DND-41 (cell line): ENCODE data around the gene LHFPL2.
"Not testable (repeated sequence)": the region's sequence is repeated elsewhere in the genome, so short reads cannot be mapped to it uniquely, and the experiment has no call there.

Experiments
- ATAC-seq: fragments of 200-7000 bp; cut with Tn5 transposase; 3 replicates; pipeline ENCODE4 v1.9.1; 2021; ENCODE audit warnings: low read depth; ENCODE audit not compliant: insufficient read depth
- DNase-seq: peaks from one replicate; pipeline ENCODE4 v3.0.0-alpha.2; 2020
- H2AFZ ChIP-seq: 2 replicates; pipeline ENCODE4 v1.6.0; 2012; ENCODE audit warnings: low read depth, low read length
- H3K27ac ChIP-seq: 2 replicates; pipeline ENCODE4 v1.5.1; 2012; ENCODE audit warnings: low read length, inconsistent platforms
- H3K27me3 ChIP-seq: fragments of 200-600 bp; sonication (generic); 2 replicates; pipeline ENCODE4 v1.6.0; 2012; ENCODE audit warnings: low read length, mild to moderate bottlenecking, inconsistent platforms; ENCODE audit not compliant: insufficient read depth, poor library complexity
- H3K36me3 ChIP-seq: 2 replicates; pipeline ENCODE4 v1.5.1; 2012; ENCODE audit warnings: low read length, inconsistent platforms; ENCODE audit not compliant: insufficient read depth
- H3K4me1 ChIP-seq: 2 replicates; pipeline ENCODE4 v1.5.1; 2012; ENCODE audit warnings: mild to moderate bottlenecking, low read length; ENCODE audit not compliant: insufficient read depth
- H3K4me2 ChIP-seq: 2 replicates; pipeline ENCODE4 v1.6.0; 2012; ENCODE audit warnings: mild to moderate bottlenecking, moderate library complexity, low read length, inconsistent platforms; ENCODE audit not compliant: insufficient read depth
- H3K4me3 ChIP-seq, 2 experiments: fragments of 200-600 bp in 1 of 2; shearing (Covaris generic) in 1 of 2; 2 replicates each; pipeline ENCODE4 v1.5.1; 2012 to 2016; ENCODE audit warnings: inconsistent platforms in 2 of 2, low read length in 2 of 2, mild to moderate bottlenecking in 2 of 2, low read depth in 1 of 2, moderate library complexity in 1 of 2
- H3K79me2 ChIP-seq: 2 replicates; pipeline ENCODE4 v1.6.0; 2012; ENCODE audit warnings: low read length, inconsistent platforms; ENCODE audit not compliant: insufficient read depth
- H3K9ac ChIP-seq: 2 replicates; pipeline ENCODE4 v1.6.0; 2012; ENCODE audit warnings: low read depth, mild to moderate bottlenecking, inconsistent platforms, low read length, moderate library complexity
- H3K9me3 ChIP-seq: 2 replicates; pipeline ENCODE4 v1.5.1; 2012; ENCODE audit warnings: low read length, moderate library complexity, mild to moderate bottlenecking, inconsistent platforms; ENCODE audit not compliant: insufficient read depth, severe bottlenecking
- H4K20me1 ChIP-seq: 2 replicates; pipeline ENCODE4 v1.6.0; 2012; ENCODE audit warnings: low read length; ENCODE audit not compliant: insufficient read depth
- EZH2 ChIP-seq: IDR thresholded peaks from 3 replicates; pipeline ENCODE4 v1.6.1; 2012; ENCODE audit warnings: borderline replicate concordance, low read depth, mild to moderate bottlenecking, moderate library complexity, low read length, inconsistent platforms; ENCODE audit not compliant: severe bottlenecking
- TF ChIP-seq, protein P1 (sequence below): IDR thresholded peaks from 2 replicates; pipeline ENCODE4 v1.5.1; 2012; ENCODE audit warnings: borderline replicate concordance, low read length, moderate library complexity, mild to moderate bottlenecking; ENCODE audit not compliant: poor library complexity, severe bottlenecking; ENCODE audit errors: extremely low read depth

LHFPL2 gene

GRCh38 chr5:78667461-78668103 is 19.0 kb upstream of the LHFPL2 start:
- Histone ChIP-seq H3K4me2 (no peak overlapping the region), H3K4me3 (no peak overlapping the region), H3K9me3 (no peaks in the 10 kb centered on the region), H3K9ac (no peak overlapping the region), H3K27me3 (no peaks in the 10 kb centered on the region), H3K79me2 (no peaks in the 10 kb centered on the region), H4K20me1 (no peaks in the 10 kb centered on the region), H2AFZ (no peak overlapping the region), H3K27ac (no peak overlapping the region), H3K4me1 (no peaks in the 10 kb centered on the region), H3K36me3 (no peaks in the 10 kb centered on the region)
- DNase-seq = no peak
- TF ChIP-seq, protein P1, sequence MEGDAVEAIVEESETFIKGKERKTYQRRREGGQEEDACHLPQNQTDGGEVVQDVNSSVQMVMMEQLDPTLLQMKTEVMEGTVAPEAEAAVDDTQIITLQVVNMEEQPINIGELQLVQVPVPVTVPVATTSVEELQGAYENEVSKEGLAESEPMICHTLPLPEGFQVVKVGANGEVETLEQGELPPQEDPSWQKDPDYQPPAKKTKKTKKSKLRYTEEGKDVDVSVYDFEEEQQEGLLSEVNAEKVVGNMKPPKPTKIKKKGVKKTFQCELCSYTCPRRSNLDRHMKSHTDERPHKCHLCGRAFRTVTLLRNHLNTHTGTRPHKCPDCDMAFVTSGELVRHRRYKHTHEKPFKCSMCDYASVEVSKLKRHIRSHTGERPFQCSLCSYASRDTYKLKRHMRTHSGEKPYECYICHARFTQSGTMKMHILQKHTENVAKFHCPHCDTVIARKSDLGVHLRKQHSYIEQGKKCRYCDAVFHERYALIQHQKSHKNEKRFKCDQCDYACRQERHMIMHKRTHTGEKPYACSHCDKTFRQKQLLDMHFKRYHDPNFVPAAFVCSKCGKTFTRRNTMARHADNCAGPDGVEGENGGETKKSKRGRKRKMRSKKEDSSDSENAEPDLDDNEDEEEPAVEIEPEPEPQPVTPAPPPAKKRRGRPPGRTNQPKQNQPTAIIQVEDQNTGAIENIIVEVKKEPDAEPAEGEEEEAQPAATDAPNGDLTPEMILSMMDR = no peak
- no peak for TF ChIP-seq EZH2
- ATAC-seq = no peak

GRCh38 chr5:78666975-78667374 is 18.4 kb upstream of the LHFPL2 start:
- not testable (repeated sequence) for H3K27me3 ChIP-seq, ATAC-seq, H3K27ac ChIP-seq, H4K20me1 ChIP-seq, H3K4me3 ChIP-seq, DNase-seq, H3K4me1 ChIP-seq, H2AFZ ChIP-seq, H3K4me2 ChIP-seq, H3K9me3 ChIP-seq, H3K9ac ChIP-seq, H3K79me2 ChIP-seq, H3K36me3 ChIP-seq

DNA sequence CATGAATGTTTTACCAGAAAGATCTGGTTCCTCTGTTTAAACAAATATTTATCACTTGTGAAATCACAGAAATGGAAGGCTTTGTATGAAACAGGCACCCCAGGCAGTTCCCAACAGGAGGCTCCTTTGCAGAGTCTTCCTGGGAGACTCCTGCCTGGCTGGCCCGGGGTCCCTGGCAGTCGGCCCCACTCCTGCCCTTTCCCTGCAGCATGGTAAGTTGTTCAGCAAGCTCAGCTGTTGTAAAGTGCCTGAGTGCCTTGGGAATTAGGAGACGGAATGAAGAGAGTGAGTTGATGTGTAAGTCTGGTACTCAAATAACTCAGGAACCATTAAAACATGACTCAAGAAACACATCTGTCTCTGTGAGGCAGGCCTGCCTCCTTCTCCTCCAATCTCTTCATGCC is 17.5 kb upstream of the LHFPL2 start:
- Histone ChIP-seq H3K4me2 (no peak overlapping the region), H3K79me2 (no peaks in the 10 kb centered on the region), H2AFZ (no peak overlapping the region), H3K36me3 (no peaks in the 10 kb centered on the region), H3K4me3 (no peak overlapping the region), H4K20me1 (no peaks in the 10 kb centered on the region), H3K27ac (no peak overlapping the region), H3K27me3 (no peaks in the 10 kb centered on the region), H3K9ac (no peak overlapping the region), H3K9me3 (no peaks in the 10 kb centered on the region), H3K4me1 (no peaks in the 10 kb centered on the region)
- ATAC-seq (no peak), DNase-seq (no peak)
- no peak for TF ChIP-seq EZH2
- TF ChIP-seq, protein P1 = no peak

DNA sequence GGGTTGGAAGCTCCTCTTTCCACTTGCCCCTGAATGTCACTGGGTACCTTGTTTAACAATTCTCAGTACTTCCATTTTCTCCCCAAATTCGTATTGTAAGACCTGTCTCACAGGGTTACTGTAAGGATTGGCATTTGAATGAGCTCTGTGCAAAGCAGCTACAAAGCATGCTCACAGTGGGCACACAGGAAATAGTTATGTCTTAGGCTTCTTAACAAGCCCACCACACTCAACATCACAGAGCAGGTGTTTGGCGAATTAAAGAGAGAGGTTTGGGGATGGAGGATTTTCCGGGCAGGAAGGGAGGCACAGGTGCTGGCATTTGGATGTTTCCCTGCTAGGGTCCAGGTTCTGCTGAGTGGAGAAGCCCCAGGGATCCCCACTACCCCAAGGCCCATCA is 17.0 kb upstream of the LHFPL2 start:
- no peak overlapping the region for H3K9ac ChIP-seq
- no peak overlapping the region for H3K27ac ChIP-seq
- no peaks in the 10 kb centered on the region for H3K4me1 ChIP-seq
- 0 out of 3 replicates have a peak, but pooled peaks have one; percentile 52 for ATAC-seq
- no peaks in the 10 kb centered on the region for H4K20me1 ChIP-seq
- no peaks in the 10 kb centered on the region for H3K79me2 ChIP-seq
- H3K27me3 ChIP-seq = no peaks in the 10 kb centered on the region
- no peaks in the 10 kb centered on the region for H3K36me3 ChIP-seq
- no peak overlapping the region for H3K4me2 ChIP-seq
- DNase-seq = no peak
- H3K9me3 ChIP-seq = no peaks in the 10 kb centered on the region
- H3K4me3 ChIP-seq = no peak overlapping the region
- H2AFZ ChIP-seq = no peak overlapping the region
- TF ChIP-seq EZH2 = no peak
- TF ChIP-seq, protein P1 = no peak
